22Rv1 (cell line): ENCODE data around the gene MMP21.

ENCODE experiments used
- H3K27ac ChIP-seq: fragments of 450-650 bp; 2 replicates; pipeline ENCODE4 v1.5.1; 2017
- ZFX ChIP-seq: fragments of 450-650 bp; IDR thresholded peaks from 2 replicates; pipeline ENCODE4 v1.6.1; 2017; ENCODE audit warnings: antibody characterized with exemption, borderline replicate concordance
- TF ChIP-seq, protein P1 (sequence below): fragments of 450-650 bp; IDR thresholded peaks from 2 replicates; pipeline ENCODE4 v1.5.1; 2017; ENCODE audit warnings: mild to moderate bottlenecking

The MMP21 gene

DNA sequence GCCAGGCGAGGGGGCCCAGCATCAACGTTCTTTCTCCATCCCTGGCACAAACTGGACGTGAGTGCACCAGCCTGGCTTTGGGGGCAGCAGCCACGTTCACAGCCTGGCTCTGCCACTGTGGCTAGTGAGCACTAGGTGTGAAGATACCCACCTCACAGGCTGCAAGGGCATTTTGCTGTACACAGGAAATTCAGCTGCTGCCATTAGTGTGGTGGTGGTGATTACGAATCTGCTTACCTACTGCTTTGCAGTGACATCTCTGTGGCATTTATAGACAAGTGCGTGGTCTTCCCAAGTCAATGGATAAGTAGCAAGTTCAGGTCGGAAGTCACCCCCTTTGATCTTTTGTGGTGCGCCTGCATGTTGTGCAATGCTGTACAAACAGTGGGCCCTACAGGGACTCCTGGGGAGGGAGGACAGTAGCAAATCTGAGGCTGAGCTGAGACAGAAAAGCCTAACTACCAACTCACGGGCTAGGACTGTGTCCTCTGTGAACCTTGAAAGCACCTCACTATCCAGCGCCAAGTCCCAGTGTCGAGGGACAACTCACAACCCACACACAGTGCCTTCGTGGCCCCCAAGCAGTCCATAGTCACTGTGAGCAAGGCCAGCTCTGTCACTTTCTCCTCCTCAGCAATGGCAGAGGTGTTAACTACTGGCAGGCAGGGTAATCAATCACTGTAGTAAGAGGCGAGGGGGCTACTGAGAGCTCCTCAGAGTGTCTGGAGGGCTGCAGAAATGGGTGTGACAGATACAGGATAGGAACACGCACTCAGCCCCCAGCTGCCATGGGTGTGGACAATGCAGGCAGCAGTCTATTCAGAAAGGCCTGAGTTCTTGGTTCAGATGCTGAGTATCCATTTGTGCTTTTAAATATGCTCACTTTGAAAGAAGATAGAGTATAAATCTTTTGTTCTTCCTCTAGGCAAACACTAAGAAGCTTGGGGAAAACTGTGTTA is 17.0 kb upstream of the MMP21 start:
- TF ChIP-seq, protein P1, sequence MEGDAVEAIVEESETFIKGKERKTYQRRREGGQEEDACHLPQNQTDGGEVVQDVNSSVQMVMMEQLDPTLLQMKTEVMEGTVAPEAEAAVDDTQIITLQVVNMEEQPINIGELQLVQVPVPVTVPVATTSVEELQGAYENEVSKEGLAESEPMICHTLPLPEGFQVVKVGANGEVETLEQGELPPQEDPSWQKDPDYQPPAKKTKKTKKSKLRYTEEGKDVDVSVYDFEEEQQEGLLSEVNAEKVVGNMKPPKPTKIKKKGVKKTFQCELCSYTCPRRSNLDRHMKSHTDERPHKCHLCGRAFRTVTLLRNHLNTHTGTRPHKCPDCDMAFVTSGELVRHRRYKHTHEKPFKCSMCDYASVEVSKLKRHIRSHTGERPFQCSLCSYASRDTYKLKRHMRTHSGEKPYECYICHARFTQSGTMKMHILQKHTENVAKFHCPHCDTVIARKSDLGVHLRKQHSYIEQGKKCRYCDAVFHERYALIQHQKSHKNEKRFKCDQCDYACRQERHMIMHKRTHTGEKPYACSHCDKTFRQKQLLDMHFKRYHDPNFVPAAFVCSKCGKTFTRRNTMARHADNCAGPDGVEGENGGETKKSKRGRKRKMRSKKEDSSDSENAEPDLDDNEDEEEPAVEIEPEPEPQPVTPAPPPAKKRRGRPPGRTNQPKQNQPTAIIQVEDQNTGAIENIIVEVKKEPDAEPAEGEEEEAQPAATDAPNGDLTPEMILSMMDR, result no peak
- TF ChIP-seq ZFX, result no peak
- no peak overlapping the region for H3K27ac ChIP-seq

DNA sequence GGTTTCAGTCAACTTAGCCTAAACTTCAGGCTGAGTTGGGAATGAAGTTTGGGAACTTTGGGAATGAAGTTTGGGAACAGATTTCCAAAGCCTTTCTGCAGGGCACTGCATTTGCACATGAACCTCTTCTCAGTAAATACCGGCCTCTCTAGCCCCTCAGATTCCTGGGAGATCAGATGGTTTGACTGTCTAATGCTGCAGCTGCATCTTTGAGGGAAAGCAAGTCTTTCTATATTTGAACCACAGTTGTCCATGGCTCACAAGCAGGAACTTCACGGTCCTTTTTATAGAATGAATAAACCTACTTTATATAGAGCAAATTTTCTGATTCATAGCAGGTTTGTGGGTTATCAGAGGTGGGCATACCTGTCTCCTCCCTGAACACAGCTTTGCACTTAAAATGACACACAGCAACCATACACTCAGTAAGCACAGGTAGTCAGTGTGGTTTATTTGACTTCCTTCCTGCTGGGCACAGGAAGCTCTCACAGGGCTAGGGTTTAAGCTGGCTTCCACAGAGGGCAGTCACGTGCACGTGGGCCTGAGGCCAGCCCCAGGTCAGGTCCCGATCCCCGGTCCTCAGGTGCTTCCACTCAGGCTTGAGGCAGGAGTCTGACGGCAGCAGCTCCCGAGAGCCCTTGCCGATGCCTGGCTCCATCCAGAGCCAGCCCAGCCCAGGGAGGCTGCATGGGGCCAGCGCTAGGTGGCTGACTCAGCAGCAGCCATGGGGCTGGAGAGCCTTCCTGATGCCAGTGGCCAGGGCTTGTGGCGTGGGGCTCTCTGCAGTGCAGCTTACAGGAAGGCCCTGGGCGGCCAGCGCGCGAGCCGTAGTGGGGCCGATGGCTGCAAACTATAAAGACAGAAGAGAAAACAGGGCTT is 12.8 kb upstream of the MMP21 start:
- TF ChIP-seq ZFX, result no peak
- TF ChIP-seq, protein P1, result no peak
- H3K27ac ChIP-seq, result no peak overlapping the region

DNA sequence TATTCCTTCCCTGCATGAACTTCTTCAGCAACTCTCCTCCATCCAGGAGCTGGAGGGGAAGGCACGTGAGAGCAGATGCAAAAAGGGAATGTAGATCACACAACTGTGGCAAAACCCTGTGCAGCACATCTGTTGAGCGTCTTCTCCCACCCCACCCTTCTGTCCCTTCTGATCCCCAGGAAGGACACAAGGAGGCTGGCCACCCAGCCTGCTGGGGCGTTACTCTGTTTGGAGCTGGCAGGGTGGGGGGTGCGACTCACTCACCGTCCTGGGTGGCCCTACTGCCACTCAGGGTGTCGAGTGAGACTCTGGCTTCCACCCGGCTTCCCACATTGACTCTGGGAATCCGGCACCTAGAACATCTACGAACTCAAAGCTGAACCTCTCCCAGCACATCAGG is 10.2 kb upstream of the MMP21 start:
- no peak overlapping the region for H3K27ac ChIP-seq
- TF ChIP-seq, protein P1, result no peak
- no peak for TF ChIP-seq ZFX

DNA sequence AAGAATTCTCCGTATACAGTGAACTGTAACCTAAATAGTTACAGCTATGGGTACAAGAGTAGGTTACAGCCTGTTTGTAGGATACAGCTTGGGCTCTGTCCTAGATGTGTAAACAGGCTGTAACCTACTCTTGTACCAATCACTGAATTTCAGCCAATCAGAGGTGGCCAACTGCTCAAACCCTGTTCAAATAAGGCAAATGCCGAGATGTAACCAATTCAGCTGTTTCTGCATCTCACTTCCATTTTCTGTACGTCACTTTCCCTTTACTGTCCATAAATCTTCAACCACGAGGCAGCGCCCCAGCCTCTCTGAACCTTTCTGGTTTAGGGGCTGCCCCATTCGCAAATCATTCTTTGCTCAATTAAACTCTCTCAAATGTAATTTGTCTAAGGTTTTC is 8.3 kb upstream of the MMP21 start:
- TF ChIP-seq, protein P1, result no peak
- TF ChIP-seq ZFX, result no peak
- H3K27ac ChIP-seq, result no peak overlapping the region

DNA sequence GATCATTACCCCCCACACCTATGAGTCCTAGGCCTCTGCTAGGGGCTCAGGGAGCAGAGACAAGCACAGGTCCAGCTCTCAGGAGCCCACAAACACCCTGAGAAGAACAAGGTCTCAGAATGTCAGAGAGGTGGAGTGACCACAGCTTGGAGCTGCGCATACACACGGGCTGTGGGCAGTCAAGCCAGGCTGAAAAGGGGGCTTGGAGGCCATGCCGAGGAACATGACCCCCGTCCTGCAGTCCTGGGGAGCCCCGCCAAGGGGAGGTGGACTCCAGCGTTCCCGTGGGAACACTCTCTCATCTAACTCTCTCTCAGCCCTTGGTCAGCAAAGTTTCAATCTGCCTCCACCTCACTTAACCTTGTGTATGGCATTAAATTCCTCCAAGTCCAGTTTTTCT is 7.8 kb upstream of the MMP21 start:
- H3K27ac ChIP-seq, result no peak overlapping the region
- TF ChIP-seq, protein P1, result no peak
- TF ChIP-seq ZFX, result no peak

DNA sequence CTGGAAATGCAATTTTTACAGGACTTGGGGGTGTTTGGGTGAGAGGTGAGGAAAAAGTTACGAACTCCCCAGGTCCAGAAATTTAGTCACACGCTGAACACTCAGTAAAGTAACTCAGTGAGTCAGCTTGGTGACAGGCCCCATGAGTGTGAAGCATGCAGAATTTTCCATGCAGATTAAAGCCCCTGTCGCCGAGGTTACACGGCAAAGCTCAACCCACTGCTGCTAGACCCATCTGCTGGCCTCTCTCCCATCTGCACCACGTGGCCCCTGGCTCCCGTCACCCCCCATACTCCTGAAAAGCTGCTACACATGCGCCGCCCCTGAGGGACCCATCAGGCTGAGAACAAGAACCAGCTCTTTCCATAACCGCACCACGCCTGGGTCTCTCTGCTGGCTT is 7.0 kb upstream of the MMP21 start:
- no peak for TF ChIP-seq ZFX
- TF ChIP-seq, protein P1, result no peak
- no peak overlapping the region for H3K27ac ChIP-seq

DNA sequence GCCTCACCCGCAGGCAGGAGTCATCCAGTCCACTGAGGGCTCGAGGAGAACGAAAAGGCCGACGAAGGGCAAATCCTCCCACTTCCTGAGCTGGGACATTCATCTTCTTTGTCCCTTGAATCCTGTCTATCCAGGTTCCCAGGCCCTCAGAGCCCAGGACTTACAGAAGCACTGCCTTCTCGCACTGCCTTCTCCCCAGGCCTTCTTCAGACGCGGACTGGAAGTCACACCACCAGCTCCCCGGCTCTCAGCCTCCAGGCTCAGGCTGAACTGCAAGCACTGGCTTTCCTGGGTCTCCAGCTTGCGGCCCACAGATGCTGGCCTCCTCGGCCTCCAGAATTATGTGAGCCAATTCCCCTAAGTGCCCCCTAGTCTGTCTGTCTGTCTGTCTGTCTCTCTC is 6.4 kb upstream of the MMP21 start:
- no peak overlapping the region for H3K27ac ChIP-seq
- no peak for TF ChIP-seq ZFX
- TF ChIP-seq, protein P1, result no peak
